Activated CD4-positive, alpha-beta T cell treated with anti-CD3 and anti-CD28 coated beads, Interleukin-2, amount 10 ng/mL, durations not matched to agents 7 days and 5 days (primary cell): ENCODE measurements around the gene IDI2. TPM values are rescaled to one million over a fixed set of nuclear protein-coding genes. Genes with fewer than 3 reads are reported as not detected.

Experiments used
- CTCF ChIA-PET: fragments of 350-600 bp; sonication (Branson Sonifier 250); formaldehyde crosslinking; loops from one replicate; lab custom pipeline; 2021; ENCODE audit warnings: antibody characterized with exemption; lab: Charles Lee
- POLR2A ChIA-PET: fragments of 350-600 bp; sonication (Branson Sonifier 250); formaldehyde crosslinking; loops from one replicate; lab custom pipeline; 2021; ENCODE audit warnings: antibody characterized with exemption; lab: Charles Lee
- DNase-seq: peaks from one replicate; pipeline ENCODE4 v3.0.0-alpha.2; 2020
- H3K27ac Mint-ChIP-seq: one replicate; pipeline ENCODE4 v1.8.0; 2021; ENCODE audit warnings: mild to moderate bottlenecking, moderate library complexity, mixed read lengths
- H3K27me3 Mint-ChIP-seq: one replicate; pipeline ENCODE4 v1.8.0; 2021; ENCODE audit warnings: mixed read lengths
- H3K36me3 Mint-ChIP-seq: one replicate; pipeline ENCODE4 v1.8.0; 2021; ENCODE audit warnings: low read depth, mixed read lengths
- H3K4me1 Mint-ChIP-seq: one replicate; pipeline ENCODE4 v1.8.0; 2021; ENCODE audit warnings: mixed read lengths
- H3K4me3 Mint-ChIP-seq: one replicate; pipeline ENCODE4 v1.8.0; 2021; ENCODE audit warnings: mild to moderate bottlenecking, moderate library complexity, mixed read lengths
- H3K9me3 Mint-ChIP-seq: one replicate; pipeline ENCODE4 v1.8.0; 2021; ENCODE audit warnings: mixed read lengths
- total RNA-seq, 2 experiments: library from RNA; stranded (reverse); gene quantifications; one replicate each; pipeline ENCODE4 v1.2.3, GENCODE V29; 2021

IDI2 gene
- total RNA-seq, 2 experiments from 2014 or later: not detected

- H3K27ac Mint-ChIP-seq: no peak overlapping the region
Observed at GRCh38 chr10:986137-986825, 39.4 kb downstream of the IDI2 start.

GRCh38 chr10:985361-985760 is 40.3 kb downstream of the IDI2 start:
- POLR2A ChIA-PET: interaction anchor here (0.7 kb wide), 1 partner anchor 17 kb away, joined by 3 read pairs; no protein-coding TSS in a partner anchor
- Mint-ChIP-seq H3K4me3 (no peak overlapping the region), H3K27ac (no peak overlapping the region), H3K9me3 (peaks cover 5% of the 10 kb centered on the region), H3K4me1 (peaks cover 29% of the 10 kb centered on the region), H3K36me3 (peaks cover 16% of the 10 kb centered on the region), H3K27me3 (no peaks in the 10 kb centered on the region)
- DNase-seq: no peak
- CTCF ChIA-PET: interaction anchor here (0.6 to 1.6 kb wide), 4 partner anchors 11 to 841 kb away, joined by 3 to 6 read pairs (median 4); no protein-coding TSS in a partner anchor

More at GRCh38 chr10:986137-986825, 39.4 kb downstream of the IDI2 start:
- no peaks in the 10 kb centered on the region for H3K9me3 Mint-ChIP-seq
- CTCF ChIA-PET: interaction anchor here (1.0 to 1.6 kb wide), 5 partner anchors 12 to 35 kb away, joined by 3 to 6 read pairs (median 3); no protein-coding TSS in a partner anchor
- H3K27me3 Mint-ChIP-seq: no peaks in the 10 kb centered on the region
- H3K4me3 Mint-ChIP-seq: peak overlapping the region; percentile 98
- POLR2A ChIA-PET: interaction anchor here (0.7 kb wide), 2 partner anchors 18 to 63 kb away, joined by 3 read pairs; partner anchors contain the start of gene IDI1
- peaks cover 38% of the 10 kb centered on the region for H3K4me1 Mint-ChIP-seq
- peaks cover 11% of the 10 kb centered on the region for H3K36me3 Mint-ChIP-seq
- no peak for DNase-seq

GRCh38 chr10:983971-984655 is 41.5 kb downstream of the IDI2 start:
- H3K27me3 Mint-ChIP-seq: no peaks in the 10 kb centered on the region
- ChIA-PET POLR2A (no interaction called here), CTCF (interaction anchor here (0.6 kb wide), 1 partner anchor 61 kb away, joined by 3 read pairs; no protein-coding TSS in a partner anchor)
- no peak overlapping the region for H3K27ac Mint-ChIP-seq
- H3K9me3 Mint-ChIP-seq: peaks cover 7% of the 10 kb centered on the region
- H3K4me3 Mint-ChIP-seq: no peak overlapping the region
- no peak for DNase-seq
- peaks cover 12% of the 10 kb centered on the region for H3K36me3 Mint-ChIP-seq
- peaks cover 16% of the 10 kb centered on the region for H3K4me1 Mint-ChIP-seq

- DNase-seq: no peak
- no peak overlapping the region for H3K27ac Mint-ChIP-seq
- H3K27me3 Mint-ChIP-seq: no peaks in the 10 kb centered on the region
- H3K9me3 Mint-ChIP-seq: peaks cover 12% of the 10 kb centered on the region
- ChIA-PET POLR2A (no interaction called here), CTCF (interaction anchor here (0.6 kb wide), 1 partner anchor 62 kb away, joined by 3 read pairs; no protein-coding TSS in a partner anchor)
- no peak overlapping the region for H3K4me3 Mint-ChIP-seq
- H3K36me3 Mint-ChIP-seq: peaks cover 17% of the 10 kb centered on the region
- peaks cover 13% of the 10 kb centered on the region for H3K4me1 Mint-ChIP-seq
Observed at GRCh38 chr10:983401-983800, 42.3 kb downstream of the IDI2 start.

GRCh38 chr10:980468-981093 is 45.1 kb downstream of the IDI2 start:
- Mint-ChIP-seq H3K27me3 (no peaks in the 10 kb centered on the region), H3K27ac (no peak overlapping the region), H3K4me3 (no peak overlapping the region), H3K4me1 (no peaks in the 10 kb centered on the region), H3K36me3 (peaks cover 21% of the 10 kb centered on the region), H3K9me3 (peaks cover 21% of the 10 kb centered on the region)
- DNase-seq: no peak
- POLR2A ChIA-PET: no interaction called here
- CTCF ChIA-PET: interaction anchor here (1.3 kb wide), 1 partner anchor 10 kb away, joined by 5 read pairs; no protein-coding TSS in a partner anchor

- H3K4me3 Mint-ChIP-seq: no peak overlapping the region
- peaks cover 21% of the 10 kb centered on the region for H3K36me3 Mint-ChIP-seq
- no peaks in the 10 kb centered on the region for H3K4me1 Mint-ChIP-seq
- H3K9me3 Mint-ChIP-seq: peaks cover 21% of the 10 kb centered on the region
- CTCF ChIA-PET: no interaction called here
- POLR2A ChIA-PET: no interaction called here
- no peak for DNase-seq
- no peaks in the 10 kb centered on the region for H3K27me3 Mint-ChIP-seq
- no peak overlapping the region for H3K27ac Mint-ChIP-seq
Observed at GRCh38 chr10:978826-979421, 46.7 kb downstream of the IDI2 start.

- CTCF ChIA-PET: no interaction called here
- H3K27me3 Mint-ChIP-seq: no peaks in the 10 kb centered on the region
- no peak overlapping the region for H3K4me3 Mint-ChIP-seq
- peaks cover 21% of the 10 kb centered on the region for H3K36me3 Mint-ChIP-seq
- H3K9me3 Mint-ChIP-seq: peaks cover 21% of the 10 kb centered on the region
- POLR2A ChIA-PET: no interaction called here
- no peaks in the 10 kb centered on the region for H3K4me1 Mint-ChIP-seq
- no peak overlapping the region for H3K27ac Mint-ChIP-seq
- DNase-seq: no peak
Observed at GRCh38 chr10:976316-976715, 49.3 kb downstream of the IDI2 start.

GRCh38 chr10:974785-975074 is 50.9 kb downstream of the IDI2 start:
- Mint-ChIP-seq H3K27me3 (peaks cover 10% of the 10 kb centered on the region), H3K4me1 (no peaks in the 10 kb centered on the region), H3K9me3 (peaks cover 15% of the 10 kb centered on the region), H3K4me3 (no peak overlapping the region), H3K36me3 (peaks cover 14% of the 10 kb centered on the region), H3K27ac (no peak overlapping the region)
- CTCF ChIA-PET: interaction anchor here (1.3 kb wide), 1 partner anchor 11 kb away, joined by 3 read pairs; no protein-coding TSS in a partner anchor
- POLR2A ChIA-PET: no interaction called here
- no peak for DNase-seq

- no peak for DNase-seq
- Mint-ChIP-seq H3K4me3 (no peak overlapping the region), H3K27me3 (peaks cover 13% of the 10 kb centered on the region), H3K9me3 (peaks cover 15% of the 10 kb centered on the region), H3K36me3 (peaks cover 13% of the 10 kb centered on the region), H3K4me1 (no peaks in the 10 kb centered on the region), H3K27ac (no peak overlapping the region)
- POLR2A ChIA-PET: no interaction called here
- CTCF ChIA-PET: interaction anchor here (1.3 kb wide), 1 partner anchor 11 kb away, joined by 3 read pairs; no protein-coding TSS in a partner anchor
Observed at GRCh38 chr10:974038-974784, 51.4 kb downstream of the IDI2 start.

- Mint-ChIP-seq H3K36me3 (peaks cover 6% of the 10 kb centered on the region), H3K4me1 (peaks cover 2% of the 10 kb centered on the region), H3K9me3 (peaks cover 5% of the 10 kb centered on the region), H3K27me3 (peaks cover 22% of the 10 kb centered on the region), H3K27ac (no peak overlapping the region), H3K4me3 (no peak overlapping the region)
- CTCF ChIA-PET: no interaction called here
- no peak for DNase-seq
- POLR2A ChIA-PET: no interaction called here
Observed at GRCh38 chr10:972763-973162, 52.9 kb downstream of the IDI2 start.

GRCh38 chr10:971613-972012 is 54.0 kb downstream of the IDI2 start:
- Mint-ChIP-seq H3K36me3 (peaks cover 4% of the 10 kb centered on the region), H3K27ac (no peak overlapping the region), H3K4me1 (peaks cover 9% of the 10 kb centered on the region), H3K9me3 (peaks cover 4% of the 10 kb centered on the region), H3K4me3 (no peak overlapping the region), H3K27me3 (peaks cover 22% of the 10 kb centered on the region)
- ChIA-PET CTCF (interaction anchor here (1.5 kb wide), 1 partner anchor 9 kb away, joined by 5 read pairs; no protein-coding TSS in a partner anchor), POLR2A (no interaction called here)
- DNase-seq: no peak

GRCh38 chr10:971150-971542 is 54.5 kb downstream of the IDI2 start:
- Mint-ChIP-seq H3K36me3 (no peaks in the 10 kb centered on the region), H3K9me3 (peaks cover 2% of the 10 kb centered on the region), H3K27ac (no peak overlapping the region), H3K27me3 (peaks cover 22% of the 10 kb centered on the region), H3K4me1 (peaks cover 11% of the 10 kb centered on the region), H3K4me3 (no peak overlapping the region)
- CTCF ChIA-PET: interaction anchor here (1.5 kb wide), 1 partner anchor 9 kb away, joined by 5 read pairs; no protein-coding TSS in a partner anchor
- POLR2A ChIA-PET: no interaction called here
- DNase-seq: no peak
